Limb (tissue), 2 donors: Measurements from ENCODE around the gene SLC38A4.
"Not testable (repeated sequence)": the region's sequence is repeated elsewhere in the genome, so short reads cannot be mapped to it uniquely, and the experiment has no call there.

ENCODE experiments used
- DNase-seq, 2 donors: peaks; one replicate each; pipeline ENCODE4 v3.0.0-alpha.2; 2016; ENCODE audit errors: extremely low spot score in 2 of 2

The SLC38A4 gene

GRCh38 chr12:46778415-46778814, 47.4 kb downstream of the SLC38A4 start:
- DNase-seq, result no peak

- no peak for DNase-seq
Observed at GRCh38 chr12:46777587-46777986, 48.2 kb downstream of the SLC38A4 start.

- DNase-seq, result no peak
Observed at GRCh38 chr12:46775796-46776195, 50.0 kb downstream of the SLC38A4 start.

- DNase-seq, result no peak
Observed at GRCh38 chr12:46774322-46774633, 51.5 kb downstream of the SLC38A4 start.

GRCh38 chr12:46773586-46774321, 52.0 kb downstream of the SLC38A4 start:
- DNase-seq, result peak in 1 of 2 donors; percentile 64

GRCh38 chr12:46771268-46771827, 54.4 kb downstream of the SLC38A4 start:
- no peak for DNase-seq

- DNase-seq, result peak; percentile 38 to 42
Observed at GRCh38 chr12:46770501-46771183, 55.2 kb downstream of the SLC38A4 start.

GRCh38 chr12:46764005-46764404, 61.8 kb downstream of the SLC38A4 start:
- no peak for DNase-seq

GRCh38 chr12:46763230-46763629, 62.6 kb downstream of the SLC38A4 start:
- no peak for DNase-seq

- DNase-seq, result no peak
Observed at GRCh38 chr12:46754550-46754949, 71.2 kb downstream of the SLC38A4 start.

- DNase-seq, result no peak
Observed at GRCh38 chr12:46752396-46752795, 73.4 kb downstream of the SLC38A4 start.

GRCh38 chr12:46751173-46751572, 74.6 kb downstream of the SLC38A4 start:
- no peak for DNase-seq

GRCh38 chr12:46749322-46749721, 76.5 kb downstream of the SLC38A4 start:
- no peak for DNase-seq

- no peak for DNase-seq
Observed at GRCh38 chr12:46744283-46744682, 81.5 kb downstream of the SLC38A4 start.

GRCh38 chr12:46743456-46743855, 82.3 kb downstream of the SLC38A4 start:
- no peak for DNase-seq

- DNase-seq, result not testable (repeated sequence)
Observed at GRCh38 chr12:46742271-46742670, 83.5 kb downstream of the SLC38A4 start.

- DNase-seq, result no peak
Observed at GRCh38 chr12:46725332-46725731, 100.5 kb downstream of the SLC38A4 start.

GRCh38 chr12:46723629-46724419, 102.0 kb downstream of the SLC38A4 start:
- peak in 1 of 2 donors; percentile 22 for DNase-seq

- DNase-seq, result peak; percentile 37 to 38
Observed at GRCh38 chr12:46722394-46723185, 103.2 kb downstream of the SLC38A4 start.

- no peak for DNase-seq
Observed at GRCh38 chr12:46718495-46718894, 107.3 kb downstream of the SLC38A4 start.

GRCh38 chr12:46717868-46718267, 107.9 kb downstream of the SLC38A4 start:
- no peak for DNase-seq
